Transverse colon (tissue), 4 donors: Measurements from ENCODE around the gene ZBTB32. TPM values are rescaled to one million over a fixed set of nuclear protein-coding genes. Genes with fewer than 3 reads are reported as not detected.

Experiments
- DNase-seq: peaks from one replicate; pipeline ENCODE4 v3.0.0-alpha.2; 2019
- H3K27ac ChIP-seq, 4 donors: fragments of 200-600 bp; sonication (generic); 2 replicates each; pipeline ENCODE4 v1.5.1; 2016 to 2018; ENCODE audit warnings: inconsistent platforms in 4 of 4
- H3K27me3 ChIP-seq: fragments of 200-600 bp; sonication (generic); 2 replicates; pipeline ENCODE4 v1.5.1; 2017; ENCODE audit warnings: inconsistent platforms
- H3K36me3 ChIP-seq, 4 donors: fragments of 200-600 bp; sonication (generic); 2 replicates each; pipeline ENCODE4 v1.5.1; 2017 to 2019; ENCODE audit warnings: inconsistent platforms in 4 of 4
- H3K4me1 ChIP-seq, 4 donors: fragments of 200-600 bp; sonication (generic); 2 replicates each; pipeline ENCODE4 v1.5.1; 2017 to 2020; ENCODE audit warnings: inconsistent platforms in 4 of 4
- H3K4me3 ChIP-seq, 4 donors: fragments of 200-600 bp; sonication (generic); 1 replicate in 1 of 4; 2 replicates in 3 of 4; pipeline versions ENCODE4 v1.5.1 to v1.6.1; 2017 to 2019; ENCODE audit warnings: inconsistent platforms in 4 of 4
- H3K9me3 ChIP-seq, 2 donors: fragments of 200-600 bp; sonication (generic); 2 replicates each; pipeline ENCODE4 v1.5.1; 2017 to 2019; ENCODE audit warnings: inconsistent platforms in 2 of 2
- EP300 ChIP-seq: sonication (generic); formaldehyde crosslinking; IDR thresholded peaks from one replicate; pipeline ENCODE4 v1.6.1; 2017; ENCODE audit warnings: antibody characterized with exemption, low read depth
- POLR2A ChIP-seq: fragments of 450-650 bp; IDR thresholded peaks from one replicate; pipeline ENCODE4 v1.6.1; 2016; ENCODE audit warnings: antibody characterized with exemption, mild to moderate bottlenecking, moderate library complexity
- POLR2AphosphoS5 ChIP-seq, 3 donors: sonication (generic); formaldehyde crosslinking; IDR thresholded peaks; one replicate each; pipeline ENCODE4 v1.6.1; 2016; ENCODE audit warnings: antibody characterized with exemption in 3 of 3
- WGBS, 2 donors: methylation state at CpG; one replicate each; pipeline ENCODE4 v1.1.5; 2018; ENCODE audit warnings: low coverage in 1 of 2; 5-methylcytosine and 5-hydroxymethylcytosine counted together
- in situ Hi-C, 4 donors: fragments of 200-750 bp; cut with MboI; loops; one replicate each; pipeline versions ENCODE4 v1.15.0 to v1.15.1; 2017; ENCODE audit warnings: low sequenced_read_pairs in 3 of 4, low pct_ligation_motif_present in 1 of 4, low pct_unique_long_range_greater_than_20kb in 1 of 4
- intact Hi-C: fragments of 100-400 bp; cut with DNase I; formaldehyde crosslinking; loops from one replicate; pipeline ENCODE4 v1.15.1; 2023; ENCODE audit warnings: low total_unique reads
- total RNA-seq, 4 donors: library from RNA; depleted of rRNA; stranded (reverse); fragments of >200 nt; gene quantifications; one replicate each; pipeline ENCODE4 v1.1.0, GENCODE V29; 2016
- TF ChIP-seq, protein P1 (sequence below), 5 experiments: fragments of 200-600 bp in 3 of 5; fragments of 450-650 bp in 2 of 5; sonication (generic) in 3 of 5; IDR thresholded peaks; 1 replicate in 2 of 5; 2 replicates in 3 of 5; pipeline ENCODE4 v1.5.1; 2016 to 2017; ENCODE audit warnings: antibody characterized with exemption in 5 of 5, inconsistent platforms in 3 of 5, mild to moderate bottlenecking in 2 of 5, moderate library complexity in 1 of 5

Gene ZBTB32
- total RNA-seq, 4 donors from 2014 or later, result not detected

DNA sequence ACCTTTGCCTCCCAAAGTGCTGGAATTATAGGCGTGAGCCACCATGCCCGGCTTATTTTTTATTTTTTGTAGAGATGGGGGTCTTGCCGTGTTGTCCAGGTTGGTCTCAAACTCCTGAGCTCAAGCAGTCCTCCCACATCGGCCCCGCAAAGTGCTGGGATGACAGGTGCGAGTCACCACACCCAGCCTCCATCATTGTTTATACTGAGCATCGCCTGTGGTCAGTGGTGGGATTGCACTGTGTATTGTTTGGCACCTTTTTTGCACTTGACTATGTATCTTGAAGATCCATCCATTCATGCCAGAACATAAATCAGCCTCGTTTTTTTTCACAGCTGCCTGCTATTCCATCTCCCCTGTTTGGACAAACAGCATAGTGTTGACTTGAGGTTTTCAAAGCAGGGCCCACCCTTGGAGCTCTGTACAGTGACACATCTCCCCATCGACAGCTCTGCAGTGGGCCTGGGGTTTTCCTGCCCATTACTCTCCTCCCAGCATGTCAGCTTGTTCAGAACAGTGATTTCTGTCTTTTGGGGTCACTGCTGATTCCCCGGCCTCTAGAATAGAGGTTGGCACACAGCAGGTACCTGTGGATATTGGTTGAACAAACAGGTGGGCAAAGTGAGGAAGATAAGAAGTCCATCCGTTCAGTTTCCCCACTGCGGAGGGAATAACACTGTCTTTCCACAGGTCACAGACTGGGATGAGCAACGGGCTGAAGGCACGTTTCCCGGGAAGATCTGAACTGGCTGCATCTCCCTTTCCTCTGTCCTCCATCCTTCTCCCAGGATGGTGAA, 46.3 kb upstream of the ZBTB32 start:
- DNase-seq, result no peak
- Histone ChIP-seq H3K4me1 (no peaks in the 10 kb centered on the region), H3K27ac (no peak overlapping the region), H3K9me3 (no peaks in the 10 kb centered on the region), H3K4me3 (no peak overlapping the region), H3K36me3 (peaks cover 0 to 91% (median 29%) of the 10 kb centered on the region in 4 donors), H3K27me3 (no peaks in the 10 kb centered on the region)
- intact Hi-C loops (no loop called here), in situ Hi-C loops (no loop called here)
- TF ChIP-seq EP300 (no peak), POLR2AphosphoS5 (IDR thresholded peaks at IDR 0.05) (no peak), POLR2A (no peak)
- TF ChIP-seq, protein P1, sequence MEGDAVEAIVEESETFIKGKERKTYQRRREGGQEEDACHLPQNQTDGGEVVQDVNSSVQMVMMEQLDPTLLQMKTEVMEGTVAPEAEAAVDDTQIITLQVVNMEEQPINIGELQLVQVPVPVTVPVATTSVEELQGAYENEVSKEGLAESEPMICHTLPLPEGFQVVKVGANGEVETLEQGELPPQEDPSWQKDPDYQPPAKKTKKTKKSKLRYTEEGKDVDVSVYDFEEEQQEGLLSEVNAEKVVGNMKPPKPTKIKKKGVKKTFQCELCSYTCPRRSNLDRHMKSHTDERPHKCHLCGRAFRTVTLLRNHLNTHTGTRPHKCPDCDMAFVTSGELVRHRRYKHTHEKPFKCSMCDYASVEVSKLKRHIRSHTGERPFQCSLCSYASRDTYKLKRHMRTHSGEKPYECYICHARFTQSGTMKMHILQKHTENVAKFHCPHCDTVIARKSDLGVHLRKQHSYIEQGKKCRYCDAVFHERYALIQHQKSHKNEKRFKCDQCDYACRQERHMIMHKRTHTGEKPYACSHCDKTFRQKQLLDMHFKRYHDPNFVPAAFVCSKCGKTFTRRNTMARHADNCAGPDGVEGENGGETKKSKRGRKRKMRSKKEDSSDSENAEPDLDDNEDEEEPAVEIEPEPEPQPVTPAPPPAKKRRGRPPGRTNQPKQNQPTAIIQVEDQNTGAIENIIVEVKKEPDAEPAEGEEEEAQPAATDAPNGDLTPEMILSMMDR (IDR thresholded peaks at IDR 0.05), result peak in 3 of 5 experiments; percentile 13 to 24 (median 14)
- WGBS, 2 donors, result 76 to 89% methylated on average over 6 to 15 of the region's 15 CpGs

DNA sequence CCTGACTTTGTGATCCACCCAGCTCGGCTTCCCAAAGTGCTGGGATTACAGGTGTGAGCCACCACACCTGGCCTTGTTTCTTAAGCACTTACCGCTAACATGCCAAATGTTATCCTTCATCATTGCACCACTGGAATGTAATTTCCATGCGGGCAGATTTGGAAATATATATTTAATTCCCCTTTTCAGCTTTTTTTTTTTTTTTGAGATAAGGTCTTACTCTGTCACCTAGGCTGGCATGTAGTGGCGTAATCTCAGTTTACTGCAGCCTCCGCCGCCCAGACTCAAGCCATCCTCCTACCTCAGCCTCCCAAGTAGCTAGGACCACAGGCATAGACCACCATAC, 42.4 kb upstream of the ZBTB32 start:
- Histone ChIP-seq H3K4me3 (no peak overlapping the region), H3K9me3 (no peaks in the 10 kb centered on the region), H3K4me1 (no peaks in the 10 kb centered on the region), H3K27ac (no peak overlapping the region), H3K27me3 (no peaks in the 10 kb centered on the region), H3K36me3 (peaks cover 0 to 65% (median 17%) of the 10 kb centered on the region in 4 donors)
- intact Hi-C loops, result no loop called here
- in situ Hi-C loops, result no loop called here
- no peak for DNase-seq
- no peak for TF ChIP-seq POLR2AphosphoS5 (IDR thresholded peaks at IDR 0.05)
- no peak for TF ChIP-seq EP300
- TF ChIP-seq POLR2A, result no peak
- TF ChIP-seq, protein P1 (IDR thresholded peaks at IDR 0.05), result no peak
- 93 to 98% methylated on average over 5 to 6 of the region's 6 CpGs for WGBS, 2 donors

DNA sequence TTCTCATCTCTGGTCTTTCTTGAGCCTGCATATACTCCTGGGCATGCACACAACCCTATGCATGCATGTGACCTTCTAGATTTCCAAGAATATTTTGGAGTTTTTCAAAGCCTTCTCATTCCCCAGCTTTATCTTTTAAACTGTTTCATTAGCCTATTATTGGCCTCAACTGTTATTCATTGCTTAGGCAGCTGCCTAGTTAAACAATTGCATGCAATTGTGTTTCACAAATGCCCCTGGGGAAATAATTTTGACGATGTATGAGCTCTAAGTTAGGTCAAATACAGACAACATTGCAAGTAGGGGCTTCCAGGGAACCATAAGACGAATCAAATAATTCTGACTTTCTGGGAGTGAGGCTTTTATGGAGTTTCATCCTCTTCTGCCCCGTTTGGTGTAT, 40.4 kb upstream of the ZBTB32 start:
- no peaks in the 10 kb centered on the region for H3K27me3 ChIP-seq
- H3K36me3 ChIP-seq, result peaks cover 0 to 45% (median 14%) of the 10 kb centered on the region in 4 donors
- no peak overlapping the region for H3K27ac ChIP-seq
- in situ Hi-C loops (no loop called here), intact Hi-C loops (no loop called here)
- 86 to 88% methylated on average over 3 of the region's 3 CpGs for WGBS, 2 donors
- H3K4me1 ChIP-seq, result no peaks in the 10 kb centered on the region
- H3K9me3 ChIP-seq, result no peaks in the 10 kb centered on the region
- no peak for TF ChIP-seq POLR2AphosphoS5 (IDR thresholded peaks at IDR 0.05)
- no peak for TF ChIP-seq POLR2A
- TF ChIP-seq, protein P1 (IDR thresholded peaks at IDR 0.05), result no peak
- TF ChIP-seq EP300, result no peak
- no peak overlapping the region for H3K4me3 ChIP-seq
- no peak for DNase-seq

DNA sequence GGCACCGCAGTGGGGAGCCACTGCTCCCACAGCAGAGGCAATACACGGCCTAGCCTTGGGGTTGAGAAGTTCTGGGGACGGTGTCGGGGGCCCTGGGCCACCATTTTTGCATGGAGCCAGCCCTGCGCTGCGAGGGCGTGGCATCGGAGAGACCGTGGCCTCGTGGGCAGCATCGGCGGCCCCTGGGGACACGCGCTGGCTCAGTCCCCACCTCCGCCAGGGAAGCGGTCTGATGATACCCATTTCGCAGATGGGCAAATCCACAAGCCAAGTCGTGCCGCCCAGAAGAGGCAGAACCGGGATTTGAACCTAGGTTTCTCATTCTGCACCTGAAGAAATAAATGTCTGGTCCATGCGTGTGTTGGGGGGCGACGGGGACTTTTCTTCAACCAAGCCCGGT, 39.2 kb upstream of the ZBTB32 start:
- in situ Hi-C loops, result no loop called here
- 93 to 100% methylated on average over 1 to 23 of the region's 24 CpGs for whole genome bisulfite sequencing, 2 donors

More for the DNA sequence above, 39.2 kb upstream of the ZBTB32 start:
- intact Hi-C loops, result no loop called here
- DNase-seq, result no peak
- Histone ChIP-seq H3K27me3 (no peaks in the 10 kb centered on the region), H3K36me3 (peaks cover 0 to 33% (median 11%) of the 10 kb centered on the region in 4 donors), H3K4me3 (no peak overlapping the region), H3K9me3 (no peaks in the 10 kb centered on the region), H3K4me1 (peaks cover 0 to 6% (median 0%) of the 10 kb centered on the region in 4 donors), H3K27ac (no peak overlapping the region)
- TF ChIP-seq POLR2AphosphoS5 (IDR thresholded peaks at IDR 0.05) (no peak), POLR2A (no peak), EP300 (no peak)
- TF ChIP-seq, protein P1 (IDR thresholded peaks at IDR 0.05), result no peak
